H1 (cell line): Measurements from ENCODE around the gene DERL3. TPM values are rescaled to one million over a fixed set of nuclear protein-coding genes. Genes with fewer than 3 reads are reported as not detected.

Experiments
- CTCF ChIA-PET: fragments of 300-600 bp; sonication (Branson Sonifier 250); formaldehyde crosslinking; loops from one replicate; lab custom pipeline; 2021; ENCODE audit not compliant: partially characterized antibody; lab: Charles Lee
- POLR2A ChIA-PET: fragments of 300-600 bp; sonication (Branson Sonifier 250); formaldehyde crosslinking; loops from one replicate; lab custom pipeline; 2021; ENCODE audit warnings: inconsistent platforms; ENCODE audit not compliant: partially characterized antibody; lab: Charles Lee
- DNase-seq, 2 experiments: peaks; one replicate each; pipeline versions ENCODE4 v3.0.0 to v3.0.0-alpha.2; 2010 to 2022; ENCODE audit warnings: low spot score in 2 of 2, low read depth in 1 of 2, mixed read lengths in 1 of 2
- FAIRE-seq: peaks from 2 replicates; lab custom pipeline; 2011; peaks lifted over from hg19 to GRCh38; lab: Jason Lieb, UNC
- H2AFZ ChIP-seq: 2 replicates; pipeline ENCODE4 v1.8.1; 2012; ENCODE audit warnings: low read length, inconsistent platforms
- H2AK5ac ChIP-seq: 2 replicates; pipeline ENCODE4 v1.6.1; 2013; ENCODE audit warnings: low read depth, low read length
- H2BK120ac ChIP-seq: replicated peaks from 2 replicates; pipeline ENCODE3; 2013; ENCODE audit warnings: low read depth, low read length, inconsistent platforms
- H2BK12ac ChIP-seq: 2 replicates; pipeline ENCODE4 v1.6.1; 2013; ENCODE audit warnings: low read depth, low read length
- H2BK15ac ChIP-seq: 2 replicates; pipeline ENCODE4 v1.6.1; 2013; ENCODE audit warnings: low read length
- H2BK20ac ChIP-seq: 2 replicates; pipeline ENCODE4 v1.6.1; 2013; ENCODE audit warnings: low read length
- H2BK5ac ChIP-seq: 2 replicates; pipeline ENCODE4 v1.6.1; 2013; ENCODE audit warnings: low read depth, low read length
- H3K14ac ChIP-seq: 2 replicates; pipeline ENCODE4 v1.6.1; 2013; ENCODE audit warnings: inconsistent platforms; ENCODE audit not compliant: insufficient read length
- H3K18ac ChIP-seq: 2 replicates; pipeline ENCODE4 v1.6.1; 2013; ENCODE audit warnings: low read length; ENCODE audit errors: extremely low read depth
- H3K23ac ChIP-seq: 2 replicates; pipeline ENCODE4 v1.6.1; 2013; ENCODE audit warnings: inconsistent platforms; ENCODE audit not compliant: insufficient read length
- H3K23me2 ChIP-seq: 2 replicates; pipeline ENCODE4 v1.6.1; 2013; ENCODE audit warnings: low read depth, low read length
- H3K27ac ChIP-seq: 2 replicates; pipeline ENCODE4 v1.6.1; 2011; ENCODE audit warnings: low read depth, low read length, inconsistent platforms
- H3K27me3 ChIP-seq, 4 experiments: replicated peaks in 1 of 4; 1 replicate in 1 of 4; 2 replicates in 3 of 4; pipeline versions ENCODE4 v1.6.1 to v1.8.1; 2011 to 2013; ENCODE audit warnings: low read length in 3 of 4, mild to moderate bottlenecking in 3 of 4, inconsistent platforms in 2 of 4, mixed read lengths in 2 of 4, moderate library complexity in 1 of 4; ENCODE audit not compliant: control insufficient read depth in 3 of 4, insufficient read depth in 3 of 4; ENCODE audit errors: extremely low read depth in 1 of 4
- H3K36me3 ChIP-seq, 4 experiments: 2 replicates each; pipeline versions ENCODE4 v1.6.1 to v1.8.1; 2011 to 2013; ENCODE audit warnings: mild to moderate bottlenecking in 4 of 4, low read length in 3 of 4, moderate library complexity in 2 of 4, control low read depth in 1 of 4, inconsistent platforms in 1 of 4; ENCODE audit not compliant: insufficient read depth in 4 of 4, control insufficient read depth in 2 of 4
- H3K4ac ChIP-seq: replicated peaks from 2 replicates; pipeline ENCODE3; 2013; ENCODE audit warnings: low read length, low read depth, mixed read lengths, inconsistent platforms; ENCODE audit not compliant: insufficient read length
- H3K4me1 ChIP-seq, 4 experiments: replicated peaks in 1 of 4; 1 replicate in 1 of 4; 2 replicates in 3 of 4; pipeline versions ENCODE4 v1.6.1 to v1.8.1; 2011 to 2013; ENCODE audit warnings: low read length in 3 of 4, inconsistent platforms in 2 of 4, mixed read lengths in 1 of 4; ENCODE audit not compliant: insufficient read depth in 4 of 4, control insufficient read depth in 3 of 4
- H3K4me2 ChIP-seq, 2 experiments: 2 replicates each; pipeline versions ENCODE4 v1.6.1 to v1.8.1; 2011 to 2013; ENCODE audit warnings: low read depth in 2 of 2, low read length in 2 of 2, control low read depth in 1 of 2, inconsistent platforms in 1 of 2, mild to moderate bottlenecking in 1 of 2; ENCODE audit not compliant: insufficient read depth in 1 of 2
- H3K4me3 ChIP-seq, 4 experiments: fragments of 200-600, 300-600 bp in 1 of 4; sonication (generic), shearing (Covaris generic), sonication (Bioruptor Twin) in 1 of 4; 2 replicates each; pipeline versions ENCODE4 v1.5.1 to v1.8.1; 2011 to 2016; ENCODE audit warnings: low read length in 4 of 4, low read depth in 3 of 4, control low read depth in 2 of 4, inconsistent platforms in 2 of 4, mild to moderate bottlenecking in 2 of 4, mixed read lengths in 1 of 4, moderate library complexity in 1 of 4; ENCODE audit not compliant: insufficient read depth in 2 of 4; ENCODE audit errors: extremely low read depth in 1 of 4
- H3K56ac ChIP-seq: replicated peaks from 2 replicates; pipeline ENCODE3; 2013; ENCODE audit warnings: low read depth, mild to moderate bottlenecking, mixed read lengths, low read length, inconsistent platforms; ENCODE audit not compliant: insufficient read length
- H3K79me1 ChIP-seq: 2 replicates; pipeline ENCODE4 v1.6.1; 2013; ENCODE audit warnings: low read depth, low read length, control low read depth
- H3K79me2 ChIP-seq, 2 experiments: 2 replicates each; pipeline versions ENCODE4 v1.6.1 to v1.8.1; 2012 to 2013; ENCODE audit warnings: low read length in 2 of 2, mild to moderate bottlenecking in 2 of 2, inconsistent platforms in 1 of 2; ENCODE audit not compliant: insufficient read depth in 2 of 2, control insufficient read depth in 1 of 2
- H3K9ac ChIP-seq, 4 experiments: replicated peaks in 1 of 4; 1 replicate in 1 of 4; 2 replicates in 3 of 4; pipeline versions ENCODE4 v1.6.1 to v1.8.1; 2011 to 2013; ENCODE audit warnings: low read depth in 3 of 4, low read length in 3 of 4, control low read depth in 2 of 4, mild to moderate bottlenecking in 2 of 4, moderate library complexity in 2 of 4, inconsistent platforms in 1 of 4; ENCODE audit errors: extremely low read depth in 1 of 4
- H3K9me3 ChIP-seq, 2 experiments: 2 replicates each; pipeline versions ENCODE4 v1.6.1 to v1.8.1; 2012 to 2013; ENCODE audit warnings: mild to moderate bottlenecking in 2 of 2, moderate library complexity in 2 of 2, control low read depth in 1 of 2, inconsistent platforms in 1 of 2, low read depth in 1 of 2, low read length in 1 of 2, mixed read lengths in 1 of 2; ENCODE audit not compliant: insufficient read depth in 2 of 2
- H4K20me1 ChIP-seq, 2 experiments: replicated peaks in 1 of 2; 2 replicates each; pipeline versions ENCODE3 to v1.8.1; 2011 to 2013; ENCODE audit warnings: inconsistent platforms in 2 of 2, low read length in 2 of 2, mild to moderate bottlenecking in 1 of 2; ENCODE audit not compliant: insufficient read depth in 2 of 2, control insufficient read depth in 1 of 2
- H4K5ac ChIP-seq: 2 replicates; pipeline ENCODE4 v1.6.1; 2013; ENCODE audit warnings: low read length, low read depth, mixed read lengths, inconsistent platforms; ENCODE audit not compliant: insufficient read length
- H4K8ac ChIP-seq: 2 replicates; pipeline ENCODE4 v1.8.0; 2013; ENCODE audit warnings: mild to moderate bottlenecking, moderate library complexity, low read length, inconsistent platforms; ENCODE audit not compliant: insufficient read depth; ENCODE audit errors: extremely low read depth
- H4K91ac ChIP-seq: replicated peaks from 2 replicates; pipeline ENCODE3; 2013; ENCODE audit warnings: low read length, mixed read lengths, inconsistent platforms; ENCODE audit not compliant: insufficient read length
- CREB1 ChIP-seq: IDR thresholded peaks from 2 replicates; pipeline ENCODE4 v1.6.1; 2012; ENCODE audit warnings: inconsistent platforms
- RAD21 ChIP-seq, 2 experiments: IDR thresholded peaks in 1 of 2; conservative IDR thresholded peaks in 1 of 2; 2 replicates each; pipeline ENCODE4 v1.6.1; 2011; ENCODE audit warnings: low read depth in 2 of 2, low read length in 2 of 2, improper control_type of control experiment in 1 of 2, inconsistent platforms in 1 of 2, mild to moderate bottlenecking in 1 of 2, moderate library complexity in 1 of 2
- SIN3A ChIP-seq, 2 experiments: IDR thresholded peaks in 1 of 2; conservative IDR thresholded peaks in 1 of 2; 2 replicates each; pipeline ENCODE4 v1.6.1; 2011 to 2012; ENCODE audit warnings: low read length in 2 of 2, improper control_type of control experiment in 1 of 2, low read depth in 1 of 2, mild to moderate bottlenecking in 1 of 2
- SP1 ChIP-seq: IDR thresholded peaks from 2 replicates; pipeline ENCODE4 v1.6.1; 2011; ENCODE audit warnings: low read depth, low read length
- SP2 ChIP-seq: IDR thresholded peaks from 2 replicates; pipeline ENCODE4 v1.6.1; 2012; ENCODE audit warnings: mild to moderate bottlenecking, low read length, inconsistent platforms
- TAF1 ChIP-seq: IDR thresholded peaks from 2 replicates; pipeline ENCODE4 v1.6.1; 2011; ENCODE audit warnings: mild to moderate bottlenecking, low read depth, low read length
- TAF7 ChIP-seq: optimal IDR thresholded peaks from 2 replicates; pipeline ENCODE3; 2011; ENCODE audit warnings: low read depth, mild to moderate bottlenecking, inconsistent platforms, low read length, moderate library complexity, borderline replicate concordance
- YY1 ChIP-seq: IDR thresholded peaks from 2 replicates; pipeline ENCODE4 v1.6.1; 2011; ENCODE audit warnings: low read depth, mild to moderate bottlenecking, low read length
- WGBS, 2 experiments: shearing (Covaris generic) in 1 of 2; methylation state at CpG; one replicate each; pipeline versions ENCODE4 v1.1.6 to v1.1.7; 2013 to 2015; ENCODE audit warnings: low lambda C conversion rate in 2 of 2, mixed read lengths in 2 of 2, inconsistent platforms in 1 of 2, low coverage in 1 of 2, missing lambda C conversion rate in 1 of 2; ENCODE audit not compliant: insufficient replicate concordance in 2 of 2, insufficient coverage in 1 of 2, insufficient read length in 1 of 2; ENCODE audit errors: extremely low coverage in 1 of 2, missing lambda C conversion rate in 1 of 2; 5-methylcytosine and 5-hydroxymethylcytosine counted together
- polyA plus RNA-seq, 7 experiments: library from polyadenylated mRNA; depleted of rRNA in 3 of 7; stranded (reverse) in 5 of 7; unstranded in 2 of 7; fragments of >200 nt in 5 of 7; fragments of 200-250 nt in 2 of 7; gene quantifications; 1 replicate in 5 of 7; 2 replicates in 1 of 7; 4 replicates in 1 of 7; pipeline versions ENCODE4 v1.2.1 to v1.2.3, GENCODE V29; 2011 to 2013; ENCODE audit warnings: missing spikeins in 2 of 7, mixed read lengths in 2 of 7
- total RNA-seq: library from RNA; stranded (reverse); fragmentation: NEBNext Ultra II Directional; extraction: Animal tissue kit (Norgen Biotek cat#: 25700); gene quantifications from 2 replicates; pipeline ENCODE4 v1.2.1, GENCODE V29; 2021

The DERL3 gene
- total and polyA plus RNA-seq, 2 of the 8 experiments (the other 6 are each of a cell fraction or from before 2014, with no cell fraction given), result 8.7 to 19.5 TPM

- Histone ChIP-seq H2BK12ac (peak overlapping the region; percentile 99; the same call in 1 of the 2 replicates), H2BK15ac (peak overlapping the region; percentile 92; the same call in 1 of the 2 replicates), H3K4me1 (peaks cover 0 to 28% (median 19%) of the 10 kb centered on the region in 4 experiments; a peak in 6 of 7 replicates), H2AK5ac (peak overlapping the region; percentile 28; the same call in 1 of the 2 replicates), H4K20me1 (no peaks in the 10 kb centered on the region), H3K4me2 (peak overlapping the region in 1 of 2 experiments; percentile 46; a peak in 3 of 4 replicates), H3K27ac (no peak overlapping the region), H3K23me2 (no peaks in the 10 kb centered on the region), H3K4me3 (no peak overlapping the region), H3K79me1 (no peaks in the 10 kb centered on the region), H3K79me2 (no peaks in the 10 kb centered on the region), H3K36me3 (no peaks in the 10 kb centered on the region), H2BK20ac (peak overlapping the region; percentile 80; the same call in 1 of the 2 replicates), H2BK120ac (peak overlapping the region; percentile 90), H3K9me3 (no peaks in the 10 kb centered on the region), H3K9ac (no peak overlapping the region; a peak in 1 of 7 replicates), H3K27me3 (peaks cover 0 to 5% (median 1%) of the 10 kb centered on the region in 4 experiments; a peak in 3 of 7 replicates), H2AFZ (peak overlapping the region; percentile 82; the same call in 1 of the 2 replicates), H2BK5ac (peak overlapping the region; percentile 69; the same call in 1 of the 2 replicates), H4K91ac (peak overlapping the region; percentile 88), H3K56ac (no peak overlapping the region), H3K4ac (peak overlapping the region; percentile 92), H4K8ac (peak overlapping the region; percentile 96), H3K18ac (peak overlapping the region; percentile 78), H3K23ac (no peak overlapping the region), H4K5ac (peak overlapping the region; percentile 73), H3K14ac (no peak overlapping the region)
- DNase-seq (peak; percentile 61 to 100), FAIRE-seq (no peak)
- CTCF ChIA-PET, result interaction anchor here (0.5 to 4.3 kb wide), 35 partner anchors 9 to 272 kb away, joined by 3 to 73 read pairs (median 4); partner anchors contain the start of genes C22orf15, CHCHD10, DERL3 and MIF
- WGBS, 2 experiments, result 33% methylated on average over 58 of the region's 62 CpGs; no CpG with 5 or more reads in 1 of the 2 experiments
- POLR2A ChIA-PET, result interaction anchor here (0.6 to 5.6 kb wide), 16 partner anchors 8 to 259 kb away, joined by 3 to 37 read pairs (median 4); partner anchors contain the start of genes C22orf15, CHCHD10, DERL3 and MIF
- TF ChIP-seq TAF7 (peak; percentile 42), SP1 (0 out of 2 replicates have a peak, but pooled peaks have one; percentile 44), TAF1 (peak; percentile 25; the same call in 1 of the 2 replicates), SP2 (no peak), SIN3A (conservative IDR thresholded peaks at IDR 0.05 in 1 of 2, IDR thresholded peaks at IDR 0.05 in 1 of 2; ENCODE audit: low read depth in 1 of 2, low read length in 2 of 2) (peak in 1 of 2 experiments; percentile 82; a peak in 1 of 4 replicates), YY1 (peak; percentile 75), CREB1 (peak; percentile 49; the same call in 1 of the 2 replicates), RAD21 (IDR thresholded peaks at IDR 0.05 in 1 of 2, conservative IDR thresholded peaks at IDR 0.05 in 1 of 2; ENCODE audit: low read depth in 2 of 2, low read length in 2 of 2) (peak; percentile 96 to 98)
Observed at GRCh38 chr22:23849009-23850006, 10.5 kb upstream of the DERL3 start.
